Right ventricle myocardium superior (tissue), 1 donor: ENCODE results near the gene USP11. TPM values are rescaled to one million over a fixed set of nuclear protein-coding genes. Genes with fewer than 3 reads are reported as not detected.
"Not testable (repeated sequence)": the region's sequence is repeated elsewhere in the genome, so short reads cannot be mapped to it uniquely, and the experiment has no call there.

Experiments used
- ATAC-seq: fragments of 200-7000 bp; cut with Tn5 transposase; one replicate; pipeline ENCODE4 v1.9.1; 2020; ENCODE audit warnings: mild to moderate bottlenecking; ENCODE audit not compliant: poor library complexity
- DNase-seq: peaks from one replicate; pipeline ENCODE4 v3.0.0-alpha.2; 2020
- intact Hi-C: fragments of 100-400 bp; cut with DNase I; formaldehyde crosslinking; loops from one replicate; pipeline ENCODE4 v1.11.2; 2022
- total RNA-seq: library from RNA; stranded (reverse); fragmentation: NEBNext Ultra II Directional; extraction: Animal tissue kit (Norgen Biotek cat#: 25700); gene quantifications from one replicate; pipeline ENCODE4 v1.2.1, GENCODE V29; 2021
- donor health status: DM: no; HTN: yes; CAD: no; lungs with severe emphysema.

Gene USP11
- total RNA-seq, 1 donor from 2014 or later, result 31.7 TPM

GRCh38 chrX:47283015-47283771 is 50.4 kb downstream of the USP11 start:
- intact Hi-C loops, result no loop called here
- ATAC-seq (no peak), DNase-seq (no peak)

GRCh38 chrX:47284616-47285015 is 51.8 kb downstream of the USP11 start:
- intact Hi-C loops, ATAC-seq, DNase-seq: not testable (repeated sequence)

GRCh38 chrX:47285836-47286320 is 53.1 kb downstream of the USP11 start:
- DNase-seq (no peak), ATAC-seq (no peak)
- intact Hi-C loops, result no loop called here

GRCh38 chrX:47293106-47293505 is 60.3 kb downstream of the USP11 start:
- no peak for ATAC-seq
- intact Hi-C loops, result no loop called here
- DNase-seq, result no peak

- ATAC-seq, result no peak
- intact Hi-C loops, result no loop called here
Observed at GRCh38 chrX:47296766-47297365, 64.1 kb downstream of the USP11 start.

GRCh38 chrX:47297874-47298273 is 65.1 kb downstream of the USP11 start:
- intact Hi-C loops, result no loop called here
- no peak for ATAC-seq
- no peak for DNase-seq

More at GRCh38 chrX:47296766-47297365, 64.1 kb downstream of the USP11 start:
- DNase-seq, result no peak

Other genes starting within 250 kb of the USP11 start
- gene RGN, start 154.6 kb upstream of the USP11 start, total RNA-seq, result 17.7 TPM
- gene NDUFB11, start 88.3 kb upstream of the USP11 start, total RNA-seq, result 196 TPM
- 27.4 TPM for gene RBM10, start 87.8 kb upstream of the USP11 start, total RNA-seq
- gene UBA1, start 39.2 kb upstream of the USP11 start, total RNA-seq, result 89.8 TPM
- 128 TPM for gene CDK16, start 14.3 kb upstream of the USP11 start, total RNA-seq
- gene ZNF157, start 137.6 kb downstream of the USP11 start, total RNA-seq, result not detected